HepG2 (cell line): ENCODE results near the gene AKR1A1. TPM values are rescaled to one million over a fixed set of nuclear protein-coding genes. Genes with fewer than 3 reads are reported as not detected.

Experiments used
- CEBPZ ChIP-seq: IDR thresholded peaks from 2 replicates; pipeline ENCODE4 v1.6.1; 2012; ENCODE audit warnings: low read length, improper control_type of control experiment
- CHCHD3 ChIP-seq: sonication (generic); formaldehyde crosslinking; IDR thresholded peaks from 2 replicates; pipeline ENCODE4 v1.8.0; 2022; ENCODE audit warnings: mild to moderate bottlenecking, missing genetic modification reagents, moderate library complexity
- FOXA3 ChIP-seq: IDR thresholded peaks from 2 replicates; pipeline ENCODE4 v1.6.1; 2016; ENCODE audit warnings: missing genetic modification reagents, missing compliant biosample characterization
- HINFP ChIP-seq: sonication (generic); formaldehyde crosslinking; IDR thresholded peaks from 2 replicates; pipeline ENCODE4 v1.4.0; 2020; ENCODE audit warnings: low read depth, mild to moderate bottlenecking, missing genetic modification reagents
- KLF12 ChIP-seq: sonication (generic); formaldehyde crosslinking; IDR thresholded peaks from 2 replicates; pipeline ENCODE4 v1.4.0; 2020; ENCODE audit warnings: missing genetic modification reagents, borderline replicate concordance
- MZF1 ChIP-seq: sonication (generic); formaldehyde crosslinking; IDR thresholded peaks from 2 replicates; pipeline ENCODE4 v1.8.1; 2023; ENCODE audit warnings: mild to moderate bottlenecking, missing genetic modification reagents, borderline replicate concordance
- PBX2 ChIP-seq: IDR thresholded peaks from 2 replicates; pipeline ENCODE4 v1.6.1; 2016; ENCODE audit warnings: control low read depth
- SCMH1 ChIP-seq: sonication (generic); formaldehyde crosslinking; IDR thresholded peaks from 2 replicates; pipeline ENCODE4 v1.9.0; 2021; ENCODE audit warnings: missing genetic modification reagents, mild to moderate bottlenecking, borderline replicate concordance
- SMC3 ChIP-seq: IDR thresholded peaks from 2 replicates; pipeline ENCODE4 v1.6.1; 2011; ENCODE audit warnings: low read length, improper control_type of control experiment
- SYNCRIP ChIP-seq: fragments of 200-400 bp; formaldehyde crosslinking; IDR thresholded peaks from 2 replicates; pipeline ENCODE4 v1.6.1; 2018; ENCODE audit warnings: mild to moderate bottlenecking, low read depth, low read length; ENCODE audit not compliant: insufficient read depth
- ZFP91 ChIP-seq: sonication (generic); formaldehyde crosslinking; IDR thresholded peaks from 2 replicates; pipeline ENCODE4 v1.9.0; 2022; ENCODE audit warnings: missing genetic modification reagents, mild to moderate bottlenecking, borderline replicate concordance
- ZHX2 ChIP-seq, 2 experiments: sonication (generic) in 1 of 2; formaldehyde crosslinking in 1 of 2; IDR thresholded peaks; 2 replicates each; pipeline versions ENCODE4 v1.6.1 to v1.9.0; 2014 to 2022; ENCODE audit warnings: antibody characterized with exemption in 1 of 2, borderline replicate concordance in 1 of 2, inconsistent platforms in 1 of 2, low read depth in 1 of 2, missing genetic modification reagents in 1 of 2
- ZMYM4 ChIP-seq: sonication (generic); formaldehyde crosslinking; IDR thresholded peaks from 2 replicates; pipeline ENCODE4 v1.8.1; 2023; ENCODE audit warnings: mild to moderate bottlenecking, missing genetic modification reagents
- polyA plus RNA-seq, 8 experiments: library from polyadenylated mRNA; depleted of rRNA in 3 of 8; stranded (reverse) in 7 of 8; unstranded in 1 of 8; fragments of >200 nt; fragmentation: Illumina TruSeq in 4 of 8; extraction: Trizol in 4 of 8; gene quantifications; 2 replicates each; pipeline versions ENCODE4 v1.2.1 to v1.2.3, GENCODE V29; 2011 to 2016; ENCODE audit warnings: low read depth in 4 of 8, missing spikeins in 1 of 8, mixed read lengths in 1 of 8; ENCODE audit not compliant: insufficient read depth in 1 of 8
- total RNA-seq, 5 experiments: library from RNA; depleted of rRNA; stranded (reverse); fragments of >200 nt; fragmentation: Illumina TruSeq; extraction: Trizol; gene quantifications; 2 replicates each; pipeline ENCODE4 v1.2.3, GENCODE V29; 2016; ENCODE audit warnings: low read depth in 1 of 5

Gene AKR1A1
- total and polyA plus RNA-seq, 2 of the 13 experiments (the other 11 are each of a cell fraction or from before 2014, with no cell fraction given), result 181 to 217 TPM

- TF ChIP-seq PBX2 (0 out of 2 replicates have a peak, but pooled peaks have one; percentile 8), SCMH1 (CRISPR knock-in tag) (no peak), HINFP (CRISPR knock-in tag) (peak; percentile 87; the same call in 1 of the 2 replicates), SYNCRIP (no peak), ZMYM4 (CRISPR knock-in tag) (peak; percentile 99), CHCHD3 (CRISPR knock-in tag) (no peak), CEBPZ (no peak), ZFP91 (CRISPR knock-in tag) (peak; percentile 95), MZF1 (CRISPR knock-in tag) (no peak), FOXA3 (CRISPR knock-in tag) (peak; percentile 85), KLF12 (CRISPR knock-in tag) (peak; percentile 94; the same call in 1 of the 2 replicates), SMC3 (no peak; the same call in 1 of the 2 replicates), ZHX2 (IDR thresholded peaks at IDR 0.05; ENCODE audit: low read depth) (no peak), ZHX2 (CRISPR knock-in tag; IDR thresholded peaks at IDR 0.05; ENCODE audit: borderline replicate concordance) (peak; percentile 87; the same call in 1 of the 2 replicates)
These were observed 29.0 kb upstream of the AKR1A1 start, which contains the start of gene PRDX1 (continued) for GRCh38 chr1:45521413-45522323.
